ENCODE data around the gene PSMB9. TPM values are rescaled to one million over a fixed set of nuclear protein-coding genes. Genes with fewer than 3 reads are reported as not detected.
"Not testable (repeated sequence)": the region's sequence is repeated elsewhere in the genome, so short reads cannot be mapped to it uniquely, and the experiment has no call there.

Gene PSMB9
- 1 to 10 TPM; 5.0 to 8.0 (median 6.2) TPM for polyA plus RNA-seq (ENCODE audit: insufficient read length in 3 of 3)

DNA sequence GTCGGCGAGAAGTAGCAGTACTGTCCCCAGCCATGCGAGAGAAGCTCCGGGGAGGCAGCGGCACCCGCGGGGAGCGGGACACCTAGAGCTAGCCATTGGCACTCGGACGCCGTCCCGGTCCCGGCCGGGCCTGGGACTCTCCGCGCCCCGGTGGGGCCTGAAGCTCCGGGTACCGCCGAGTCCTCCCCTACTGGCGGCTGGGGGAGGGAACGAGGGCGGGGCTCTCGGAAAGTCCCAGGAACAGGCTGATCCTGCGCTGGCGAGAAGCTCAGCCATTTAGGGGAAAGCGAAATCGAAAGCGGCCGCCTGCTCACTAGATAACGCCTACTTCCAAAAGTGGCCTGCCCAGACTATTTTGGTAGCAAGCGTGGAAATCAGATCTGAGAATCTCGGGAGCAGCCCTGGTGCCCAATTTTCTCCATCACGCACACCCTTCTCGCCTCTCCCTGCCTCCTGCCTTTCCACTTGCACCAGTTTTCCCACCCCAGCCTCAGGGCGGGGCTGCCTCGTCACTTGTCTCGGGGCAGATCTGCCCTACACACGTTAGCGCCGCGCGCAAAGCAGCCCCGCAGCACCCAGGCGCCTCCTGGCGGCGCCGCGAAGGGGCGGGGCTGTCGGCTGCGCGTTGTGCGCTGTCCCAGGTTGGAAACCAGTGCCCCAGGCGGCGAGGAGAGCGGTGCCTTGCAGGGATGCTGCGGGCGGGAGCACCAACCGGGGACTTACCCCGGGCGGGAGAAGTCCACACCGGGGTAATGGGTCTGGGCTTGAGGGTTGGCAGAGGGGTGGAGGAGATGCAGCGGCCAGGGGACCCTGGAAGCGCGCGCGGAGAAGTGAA is at the start of gene PSMB9, which contains the start of gene TAP1:
Gene PSMB9 (plus strand): TSS at position 652 of the 835 bp plus-strand sequence. CDS start 38 bp downstream, at position 690.
Gene TAP1 (minus strand): TSS at position 164 of the 835 bp plus-strand sequence. CDS start 68 bp downstream, at position 96.
- peak; percentile 79 to 88 (median 85) for DNase-seq (ENCODE audit: low read depth in 3 of 3, low spot score in 2 of 3)

DNA sequence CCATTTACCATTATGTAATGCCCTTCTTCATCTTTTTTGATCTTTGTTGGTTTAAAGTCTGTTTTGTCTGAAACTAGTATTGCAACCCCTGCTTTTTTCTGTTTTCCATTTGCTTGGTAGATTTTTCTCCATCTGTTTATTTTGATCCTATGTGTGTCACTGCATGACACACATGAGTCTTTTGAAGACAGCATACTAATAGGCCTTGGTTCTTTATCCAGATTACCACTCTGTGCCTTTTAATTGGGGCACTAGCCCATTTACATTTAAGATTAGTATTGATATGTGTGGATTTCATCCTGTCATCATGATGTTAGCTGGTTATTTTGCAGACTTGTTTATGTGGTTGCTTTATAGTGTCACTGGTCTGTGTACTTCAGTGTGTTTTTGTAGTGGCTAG is 48.6 kb upstream of the PSMB9 start:
- DNase-seq (ENCODE audit: low read depth in 3 of 3, low spot score in 2 of 3) = not testable (repeated sequence)

DNA sequence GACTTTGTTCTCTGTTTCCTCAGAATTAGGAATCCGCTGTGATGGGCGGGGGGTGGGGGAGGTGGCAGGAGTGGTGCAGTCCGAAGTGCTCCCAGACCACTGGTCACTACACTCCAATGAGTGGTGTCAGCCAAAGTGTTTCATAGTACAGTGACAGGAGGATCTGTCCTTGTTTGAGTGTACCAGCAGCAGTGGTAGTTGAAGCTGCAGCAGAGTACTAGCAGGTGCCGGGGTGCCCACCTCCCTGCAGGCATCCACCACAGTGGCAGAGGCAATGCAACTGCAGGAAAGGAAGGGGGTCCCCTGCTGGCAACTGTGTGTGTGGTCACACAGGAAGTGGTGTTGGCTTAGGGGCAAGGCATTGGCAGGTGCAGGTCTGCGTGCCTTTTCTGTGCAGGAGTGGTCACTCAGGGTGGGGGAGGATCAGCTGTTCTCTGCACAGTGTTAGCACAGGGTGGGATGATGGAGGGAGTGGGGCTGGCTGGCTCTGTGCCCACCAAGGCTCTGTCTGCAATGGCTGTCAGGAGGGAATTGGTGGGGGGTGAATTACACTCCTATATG is 46.9 kb upstream of the PSMB9 start:
- no peak for DNase-seq (ENCODE audit: low read depth in 3 of 3, low spot score in 2 of 3)

DNA sequence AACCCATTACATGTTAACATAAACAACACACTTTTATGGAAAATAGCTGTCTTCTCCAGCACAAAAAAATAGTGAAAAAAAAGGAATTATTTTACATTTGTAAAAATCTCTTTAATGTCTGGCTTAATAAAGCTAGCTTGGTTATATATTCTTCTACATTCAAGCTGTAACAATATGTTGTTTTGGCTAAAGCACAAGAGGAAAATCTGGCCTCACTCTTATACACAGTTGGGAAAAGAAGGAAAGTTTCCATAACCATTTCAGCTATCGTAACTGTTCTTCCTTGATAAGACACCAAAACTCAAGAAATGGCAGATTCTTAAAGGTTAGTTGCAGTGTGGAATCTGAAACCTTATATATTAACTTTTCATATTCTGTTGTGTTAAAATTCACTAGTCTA is 44.8 kb upstream of the PSMB9 start:
- no peak for DNase-seq (ENCODE audit: low read depth in 3 of 3, low spot score in 2 of 3)

DNA sequence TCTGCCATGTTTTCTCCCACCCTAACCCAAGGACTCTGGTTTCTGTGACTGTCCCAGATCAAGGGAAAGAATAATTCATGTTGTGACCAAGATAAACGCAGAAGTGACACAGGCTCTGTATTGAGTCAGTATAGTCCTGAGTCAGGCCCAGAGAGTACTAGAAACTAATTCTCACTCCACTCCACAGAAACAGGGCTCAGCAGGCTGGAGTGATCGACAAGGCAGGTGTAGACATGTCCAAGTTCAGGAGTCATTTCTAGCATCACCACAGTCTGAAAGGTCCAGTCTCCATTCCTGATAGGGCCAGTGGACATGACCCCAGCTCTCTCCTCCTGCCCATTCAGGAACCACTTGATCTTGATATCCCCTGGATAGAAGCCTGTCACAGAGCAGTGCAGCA is 39.8 kb upstream of the PSMB9 start:
- DNase-seq (ENCODE audit: low read depth in 3 of 3, low spot score in 2 of 3) = no peak

DNA sequence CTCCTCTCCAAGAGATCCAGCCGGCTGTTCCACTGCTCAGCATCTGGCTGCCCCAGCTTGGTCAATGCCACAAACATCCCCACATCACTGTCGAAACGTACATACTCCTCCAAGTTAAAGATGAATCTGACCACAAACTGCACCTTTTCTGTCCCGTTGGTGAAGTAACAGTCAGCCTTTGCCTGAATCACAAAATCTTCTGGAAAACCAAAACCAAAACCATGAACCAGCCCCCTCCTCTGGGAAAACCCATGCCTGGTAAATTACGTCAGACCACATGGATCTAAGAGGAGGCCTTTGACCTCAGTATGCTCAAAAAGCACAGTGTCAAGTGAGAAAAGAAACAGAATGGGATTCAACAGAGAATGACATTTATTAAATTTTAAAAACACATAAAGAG is 38.9 kb upstream of the PSMB9 start:
- DNase-seq (ENCODE audit: low read depth in 3 of 3, low spot score in 2 of 3) = no peak

DNA sequence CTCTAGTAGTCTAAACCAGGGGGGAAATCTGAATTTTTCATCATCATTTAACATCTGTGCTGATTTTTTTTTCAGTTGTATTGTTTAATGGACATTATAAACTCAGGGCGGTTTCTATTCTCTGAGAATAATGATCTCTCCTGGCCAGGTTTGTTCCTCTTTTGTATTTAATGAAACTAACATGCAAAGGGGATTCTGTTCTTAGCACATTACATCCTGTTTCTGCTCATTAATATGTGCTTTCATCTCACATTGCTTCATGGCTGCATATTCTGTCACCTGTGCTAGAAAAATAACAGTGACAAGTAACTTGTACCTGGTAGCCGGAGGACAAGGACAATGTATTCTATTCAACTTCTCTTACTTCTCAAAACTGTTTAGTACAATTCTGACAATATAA is 38.0 kb upstream of the PSMB9 start:
- no peak for DNase-seq (ENCODE audit: low read depth in 3 of 3, low spot score in 2 of 3)

DNA sequence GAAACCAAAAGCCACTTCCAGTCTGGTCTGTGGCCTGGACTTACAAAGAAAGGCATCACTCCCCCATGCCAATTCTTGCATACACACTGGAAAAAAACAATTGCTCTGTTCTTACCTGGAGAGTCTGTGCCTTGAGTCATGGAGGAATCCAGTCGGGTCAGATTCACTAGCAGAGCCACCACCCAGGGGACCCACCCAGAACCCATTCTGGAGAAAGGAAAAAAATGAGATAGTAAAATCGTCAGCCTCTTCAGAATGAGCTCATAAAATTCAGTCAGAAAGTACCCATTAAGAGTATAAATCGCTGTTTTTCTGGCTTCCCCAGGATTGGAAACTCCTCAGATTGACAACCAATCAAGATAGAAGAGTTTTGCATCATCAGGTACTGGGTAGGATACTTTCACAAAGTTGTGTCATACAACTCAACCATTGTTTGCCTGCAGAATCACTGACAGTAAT is 37.2 kb upstream of the PSMB9 start, which contains the start of gene HLA-DOB:
Gene HLA-DOB (minus strand): TSS at position 257 of the 459 bp plus-strand sequence. CDS start 51 bp downstream, at position 206.
- DNase-seq (ENCODE audit: low read depth in 3 of 3, low spot score in 2 of 3) = no peak

DNA sequence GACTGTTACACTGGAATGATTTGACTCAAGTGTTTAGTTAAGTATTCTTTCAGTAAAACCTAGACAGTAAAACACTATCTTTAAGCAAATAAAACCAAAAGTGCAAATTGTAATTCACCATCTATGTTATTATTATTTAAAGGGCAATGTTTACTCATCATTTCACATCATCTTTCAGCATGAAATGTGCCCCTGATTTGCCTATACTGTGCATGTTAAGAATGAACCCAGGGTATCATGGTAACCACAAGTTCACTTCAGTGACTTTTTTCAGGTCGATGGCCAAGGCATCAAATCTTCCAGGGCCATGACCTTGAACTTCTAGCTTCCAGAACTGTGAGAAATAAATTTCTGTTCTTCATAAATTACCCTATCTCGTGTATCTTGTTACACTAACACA is 35.1 kb upstream of the PSMB9 start:
- no peak for DNase-seq (ENCODE audit: low read depth in 3 of 3, low spot score in 2 of 3)

DNA sequence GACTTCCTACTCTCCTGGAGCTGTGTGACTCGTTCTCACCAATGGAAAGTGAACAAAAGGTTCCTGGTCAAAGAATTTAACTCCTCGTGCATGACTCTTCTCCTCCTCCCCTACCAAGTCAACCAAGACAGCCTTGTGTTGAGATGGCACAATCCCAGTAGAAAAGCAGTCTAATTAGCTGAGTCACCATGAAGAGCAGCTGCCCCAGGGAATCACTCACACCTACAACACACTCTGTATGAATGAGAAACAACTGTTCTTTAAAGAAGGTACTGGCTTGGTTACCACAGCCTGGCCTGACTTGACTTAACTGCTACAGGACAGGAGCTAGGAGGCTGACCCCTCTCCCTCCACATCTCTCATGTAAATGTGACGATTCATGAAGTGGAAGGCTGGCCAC is 34.3 kb upstream of the PSMB9 start:
- DNase-seq (ENCODE audit: low read depth in 3 of 3, low spot score in 2 of 3) = no peak

DNA sequence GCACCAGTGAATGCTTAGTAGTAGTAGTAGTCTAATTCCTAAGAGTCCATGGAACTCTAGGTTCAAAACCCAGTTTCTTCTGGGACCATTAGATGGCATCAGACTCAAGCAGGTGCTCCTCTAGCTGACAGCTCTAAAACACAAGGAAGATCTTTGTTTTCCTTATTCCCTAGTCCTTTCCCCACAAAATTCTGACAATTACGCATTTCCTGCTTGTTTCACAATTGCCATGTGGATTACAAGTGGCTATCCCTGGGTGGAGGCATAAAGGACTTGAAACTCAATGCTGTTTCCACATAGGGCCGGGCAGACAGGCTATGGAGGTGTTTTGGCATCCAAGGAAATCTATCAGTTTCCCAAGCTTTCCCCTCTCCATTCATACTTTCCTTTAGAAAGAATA is 28.0 kb upstream of the PSMB9 start:
- no peak for DNase-seq (ENCODE audit: low read depth in 3 of 3, low spot score in 2 of 3)

DNA sequence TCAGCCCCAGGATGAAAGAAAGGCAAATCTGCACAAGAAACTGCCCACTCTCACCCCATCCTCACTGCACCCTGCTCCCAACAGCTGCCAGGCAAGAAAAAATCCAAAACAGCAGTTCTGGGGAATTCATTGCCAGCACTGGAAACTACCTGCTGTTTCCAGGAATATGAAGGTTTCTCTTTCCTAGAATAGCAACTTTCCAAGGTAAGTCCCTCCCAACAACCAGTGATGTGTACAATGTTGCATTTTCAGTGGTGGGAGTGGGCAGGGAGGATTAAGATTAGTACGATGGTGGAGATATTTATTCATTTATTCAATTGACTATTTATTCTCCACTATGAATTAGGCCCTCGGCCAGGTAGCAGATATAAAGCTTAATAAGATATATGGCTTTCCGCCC is 27.0 kb upstream of the PSMB9 start:
- DNase-seq (ENCODE audit: low read depth in 3 of 3, low spot score in 2 of 3) = no peak

DNA sequence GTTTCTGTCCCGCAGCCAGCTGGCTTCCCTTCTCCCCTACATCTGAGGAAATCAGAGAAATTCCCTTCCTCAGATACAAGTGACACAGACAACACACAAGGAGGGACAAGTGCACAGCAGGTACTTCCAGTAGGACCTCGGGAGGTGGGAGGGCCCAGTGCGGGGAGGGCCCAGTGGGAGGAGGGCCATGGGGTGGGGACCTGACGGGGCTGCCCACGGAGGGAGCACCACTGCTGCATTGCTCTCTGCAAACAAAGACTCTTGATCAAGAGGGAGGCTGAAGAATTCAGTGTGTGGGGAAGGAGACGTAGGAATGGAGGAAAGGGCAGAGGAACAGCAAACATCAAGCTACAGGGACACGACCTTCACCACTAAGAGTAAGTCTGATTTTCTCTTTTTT is 24.5 kb upstream of the PSMB9 start:
- no peak for DNase-seq (ENCODE audit: low read depth in 3 of 3, low spot score in 2 of 3)

DNA sequence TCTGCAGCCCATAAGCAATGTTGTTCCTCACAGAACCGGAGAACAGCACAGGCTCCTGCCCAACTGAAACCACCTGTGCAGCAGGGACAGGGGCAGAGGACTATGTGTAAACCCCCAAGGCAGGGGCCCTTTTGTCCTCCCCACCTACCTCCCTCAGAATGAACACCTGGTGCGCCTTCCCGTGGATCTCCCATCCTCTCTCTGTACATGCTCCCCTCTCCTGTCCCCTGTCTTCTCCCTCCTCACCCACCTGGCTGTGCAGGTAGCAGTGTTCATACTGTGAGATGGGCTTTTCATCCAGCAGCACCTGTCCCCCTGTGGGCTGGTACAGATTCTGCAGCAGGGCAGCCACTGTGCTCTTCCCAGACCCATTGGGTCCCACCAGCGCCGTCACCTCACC is 24.0 kb upstream of the PSMB9 start:
- no peak for DNase-seq (ENCODE audit: low read depth in 3 of 3, low spot score in 2 of 3)

DNA sequence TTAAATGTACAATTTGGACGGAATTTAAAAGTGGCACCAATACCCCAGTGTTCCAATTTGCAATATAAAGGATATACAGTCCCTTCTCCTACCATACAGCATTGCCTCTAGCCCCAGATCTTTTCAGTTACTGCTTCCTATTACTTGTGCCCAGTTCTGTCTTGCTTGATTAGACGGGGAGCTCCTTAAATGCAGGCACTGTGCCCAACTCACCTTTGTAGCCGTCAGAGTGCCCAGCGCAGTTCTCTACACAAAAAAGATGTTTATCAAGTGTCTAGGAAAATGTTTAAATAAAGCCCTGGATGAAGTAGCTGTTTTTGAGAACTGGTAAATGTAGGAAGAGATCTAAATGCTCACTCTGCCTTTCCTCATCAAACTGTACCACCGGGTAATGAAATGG is 23.1 kb upstream of the PSMB9 start:
- no peak for DNase-seq (ENCODE audit: low read depth in 3 of 3, low spot score in 2 of 3)

DNA sequence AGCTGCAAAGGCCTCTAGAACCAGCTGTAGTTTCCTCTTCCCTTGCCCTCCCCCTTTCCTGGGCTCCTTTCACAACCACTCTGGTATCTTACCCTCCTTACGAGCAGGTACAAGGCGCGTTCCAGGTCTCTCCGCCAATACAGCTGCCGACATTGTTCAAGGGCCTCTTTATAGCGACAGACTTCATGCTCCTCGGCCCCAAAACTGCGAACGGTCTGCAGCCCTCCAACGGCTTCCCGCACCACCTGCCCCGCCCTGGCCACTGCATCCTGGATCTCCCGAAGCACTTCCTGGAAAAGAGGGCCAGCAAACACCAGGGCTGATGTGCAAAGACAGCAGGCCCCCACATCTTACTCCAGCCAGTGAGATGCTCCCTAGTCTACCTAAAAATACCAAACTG is 21.5 kb upstream of the PSMB9 start:
- no peak for DNase-seq (ENCODE audit: low read depth in 3 of 3, low spot score in 2 of 3)

DNA sequence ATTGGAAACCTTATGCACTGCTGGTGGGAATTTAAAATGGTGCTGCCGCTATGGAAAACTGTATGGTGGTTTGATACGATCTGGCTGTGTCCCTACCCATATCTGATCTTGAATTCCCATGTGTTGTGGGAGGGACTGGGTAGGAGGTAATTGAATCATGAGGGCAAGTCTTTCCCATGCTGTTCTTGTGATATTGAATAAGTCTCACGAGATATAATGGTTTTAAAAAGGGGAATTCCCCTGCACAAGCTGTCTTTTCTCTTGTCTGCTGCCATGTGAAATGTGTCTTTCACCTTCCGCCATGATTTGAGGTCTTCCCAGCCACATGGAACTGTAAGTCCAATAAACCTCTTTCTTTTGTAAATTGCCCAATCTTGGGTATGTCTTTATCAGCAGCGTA is 20.3 kb upstream of the PSMB9 start:
- DNase-seq (ENCODE audit: low read depth in 3 of 3, low spot score in 2 of 3) = no peak

DNA sequence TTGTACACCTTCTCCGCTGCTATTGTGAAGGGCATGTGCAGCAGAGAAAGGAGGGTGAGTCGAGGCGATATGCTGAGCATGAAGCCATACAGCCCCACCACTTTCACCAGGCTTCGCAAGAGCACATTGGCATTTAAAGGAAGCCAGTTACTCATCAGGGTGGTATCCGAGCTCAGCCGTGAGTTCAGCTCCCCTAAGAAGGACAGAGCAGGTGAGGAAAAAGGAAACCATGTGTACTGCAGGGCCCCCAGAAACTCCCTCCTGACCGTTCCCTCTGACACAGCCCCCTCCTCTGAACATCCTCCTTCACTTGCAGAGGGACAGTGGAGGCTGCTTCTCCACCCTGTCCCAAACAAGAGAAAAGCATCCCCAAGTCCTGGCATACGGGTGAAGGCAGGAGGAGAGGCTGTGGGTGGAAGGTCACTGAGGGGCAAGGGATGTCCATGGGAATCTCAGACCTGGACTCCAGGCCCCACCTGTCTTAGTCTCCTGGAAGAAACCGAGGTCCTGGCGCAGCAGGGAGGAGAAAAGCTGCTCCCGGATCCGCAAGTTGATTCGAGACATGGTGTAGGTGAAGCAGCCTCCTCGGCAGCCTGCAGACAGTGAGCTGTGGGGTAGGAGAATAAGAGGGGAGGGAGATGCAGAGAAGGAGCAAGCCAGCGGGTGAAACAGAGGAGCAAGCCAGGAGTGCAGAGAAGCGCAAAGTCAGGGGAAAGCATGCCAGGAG is 18.7 kb upstream of the PSMB9 start:
- DNase-seq (ENCODE audit: low read depth in 3 of 3, low spot score in 2 of 3) = no peak

DNA sequence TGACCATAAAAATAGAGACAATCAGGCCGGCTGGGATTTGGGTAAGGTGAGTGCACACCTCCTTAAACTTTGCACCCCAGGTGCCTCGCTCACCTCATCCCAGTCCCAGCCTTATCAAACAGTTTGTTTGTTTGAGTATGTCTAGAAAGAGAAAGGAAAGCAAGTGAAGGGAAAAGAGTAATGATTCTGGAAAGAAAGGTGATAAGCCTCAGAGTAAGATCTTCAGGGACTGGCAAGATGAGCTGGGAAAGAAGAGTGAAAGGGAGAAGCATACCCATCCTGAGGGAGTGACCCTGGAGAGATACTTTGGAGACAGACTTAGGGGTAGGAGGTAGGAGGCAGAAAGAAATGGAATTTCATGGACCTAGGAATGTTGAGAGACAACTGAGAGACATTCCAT is 17.1 kb upstream of the PSMB9 start:
- DNase-seq (ENCODE audit: low read depth in 3 of 3, low spot score in 2 of 3) = no peak

DNA sequence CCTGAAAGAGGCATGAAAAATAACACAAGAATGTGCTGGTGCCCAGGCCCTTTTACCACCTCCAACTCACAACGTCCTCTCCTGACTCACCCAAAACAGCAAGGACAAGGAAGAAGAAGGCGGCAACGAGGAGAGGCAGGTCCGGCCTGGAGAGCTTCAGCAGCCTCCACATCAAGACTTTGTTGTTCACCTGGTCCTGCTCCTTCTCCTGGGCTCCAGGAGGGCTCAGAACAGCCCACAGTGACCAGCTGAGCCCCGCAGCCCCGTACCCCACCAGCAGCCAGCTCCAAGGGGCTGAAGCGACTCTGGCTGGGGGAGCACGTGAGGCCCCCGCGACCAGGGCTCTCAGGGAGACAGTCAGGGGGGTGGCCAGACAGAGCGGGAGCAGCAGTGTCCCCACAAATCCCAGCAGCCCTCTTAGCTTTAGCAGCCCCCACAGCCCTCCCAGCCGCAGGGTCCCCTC is 16.3 kb upstream of the PSMB9 start:
- no peak for DNase-seq (ENCODE audit: low read depth in 3 of 3, low spot score in 2 of 3)

Measured in right renal cortex interstitium (tissue), 3 donors.